A673 (cell line): ENCODE data around the gene DNAJB12.

Experiments
- EZH2 ChIP-seq: fragments of 200-600 bp; sonication (generic); IDR thresholded peaks from 2 replicates; pipeline ENCODE4 v1.6.1; 2017; ENCODE audit warnings: borderline replicate concordance, low read depth, mild to moderate bottlenecking, mixed read lengths, antibody characterized with exemption, low read length; ENCODE audit not compliant: poor library complexity, severe bottlenecking
- TF ChIP-seq, protein P1 (sequence below): fragments of 300-800, 200-600 bp; sonication (generic); conservative IDR thresholded peaks from 2 replicates; pipeline ENCODE4 v1.5.1; 2017; ENCODE audit warnings: low read depth, mild to moderate bottlenecking, antibody characterized with exemption, low read length, moderate library complexity, mixed read lengths

- TF ChIP-seq, protein P1, sequence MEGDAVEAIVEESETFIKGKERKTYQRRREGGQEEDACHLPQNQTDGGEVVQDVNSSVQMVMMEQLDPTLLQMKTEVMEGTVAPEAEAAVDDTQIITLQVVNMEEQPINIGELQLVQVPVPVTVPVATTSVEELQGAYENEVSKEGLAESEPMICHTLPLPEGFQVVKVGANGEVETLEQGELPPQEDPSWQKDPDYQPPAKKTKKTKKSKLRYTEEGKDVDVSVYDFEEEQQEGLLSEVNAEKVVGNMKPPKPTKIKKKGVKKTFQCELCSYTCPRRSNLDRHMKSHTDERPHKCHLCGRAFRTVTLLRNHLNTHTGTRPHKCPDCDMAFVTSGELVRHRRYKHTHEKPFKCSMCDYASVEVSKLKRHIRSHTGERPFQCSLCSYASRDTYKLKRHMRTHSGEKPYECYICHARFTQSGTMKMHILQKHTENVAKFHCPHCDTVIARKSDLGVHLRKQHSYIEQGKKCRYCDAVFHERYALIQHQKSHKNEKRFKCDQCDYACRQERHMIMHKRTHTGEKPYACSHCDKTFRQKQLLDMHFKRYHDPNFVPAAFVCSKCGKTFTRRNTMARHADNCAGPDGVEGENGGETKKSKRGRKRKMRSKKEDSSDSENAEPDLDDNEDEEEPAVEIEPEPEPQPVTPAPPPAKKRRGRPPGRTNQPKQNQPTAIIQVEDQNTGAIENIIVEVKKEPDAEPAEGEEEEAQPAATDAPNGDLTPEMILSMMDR = no peak
- no peak for TF ChIP-seq EZH2
Measured at GRCh38 chr10:72285972-72286521, 68.7 kb downstream of the DNAJB12 start.
